ENCODE data around the gene NLRP1. TPM values are rescaled to one million over a fixed set of nuclear protein-coding genes. Genes with fewer than 3 reads are reported as not detected.
A peak's percentile ranks its signal among the peaks of the same experiment; 100 is the strongest.

NLRP1 gene
- total RNA-seq, 1 donor from 2014 or later = 29.3 TPM

DNA sequence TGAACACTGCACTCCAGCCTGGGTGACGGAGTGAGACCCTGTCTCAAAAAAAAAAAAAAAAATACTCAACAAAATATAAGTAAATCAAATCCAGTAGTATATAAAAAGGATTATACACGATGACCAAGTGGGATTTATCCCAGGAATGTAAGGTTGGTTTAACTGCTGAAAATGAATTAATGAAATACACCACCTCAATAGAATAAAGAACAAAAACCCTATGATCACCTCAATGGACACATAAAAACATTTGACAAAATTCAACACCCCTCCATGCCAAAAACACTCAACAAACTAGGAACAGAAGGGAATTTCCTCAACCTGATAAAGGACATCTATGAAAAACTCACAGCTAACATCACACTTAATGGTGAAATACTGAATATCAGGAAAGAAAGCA lies 91.3 kb downstream of the NLRP1 start:
- no peak for DNase-seq (ENCODE audit: low spot score)
- Histone ChIP-seq H4K20me1 (ENCODE audit: low read depth) (peaks cover 11% of the 10 kb centered on the region), H3K36me3 (peaks cover 13% of the 10 kb centered on the region), H3K9me3 (ENCODE audit: low read depth) (no peaks in the 10 kb centered on the region), H3K79me2 (ENCODE audit: low read depth) (peaks cover 20% of the 10 kb centered on the region), H2AFZ (replicated peaks) (no peak overlapping the region), H3F3A (ENCODE audit: low read depth) (peaks cover 10% of the 10 kb centered on the region), H3K9ac (no peak overlapping the region), H3K4me1 (peaks cover under 1% of the 10 kb centered on the region), H3K27ac (no peak overlapping the region), H3K27me3 (peaks cover 24% of the 10 kb centered on the region), H3K4me2 (no peak overlapping the region), H3K4me3 (no peak overlapping the region)
- Mint-ChIP-seq H3K9me3 (peaks cover 5% of the 10 kb centered on the region), H3K4me1 (no peaks in the 10 kb centered on the region), H3K27me3 (ENCODE audit: insufficient read depth, low read depth) (no peaks in the 10 kb centered on the region), H3K4me3 (no peak overlapping the region), H3K27ac (no peak overlapping the region), H3K36me3 (peaks cover 31% of the 10 kb centered on the region)
- TF ChIP-seq, protein P1, sequence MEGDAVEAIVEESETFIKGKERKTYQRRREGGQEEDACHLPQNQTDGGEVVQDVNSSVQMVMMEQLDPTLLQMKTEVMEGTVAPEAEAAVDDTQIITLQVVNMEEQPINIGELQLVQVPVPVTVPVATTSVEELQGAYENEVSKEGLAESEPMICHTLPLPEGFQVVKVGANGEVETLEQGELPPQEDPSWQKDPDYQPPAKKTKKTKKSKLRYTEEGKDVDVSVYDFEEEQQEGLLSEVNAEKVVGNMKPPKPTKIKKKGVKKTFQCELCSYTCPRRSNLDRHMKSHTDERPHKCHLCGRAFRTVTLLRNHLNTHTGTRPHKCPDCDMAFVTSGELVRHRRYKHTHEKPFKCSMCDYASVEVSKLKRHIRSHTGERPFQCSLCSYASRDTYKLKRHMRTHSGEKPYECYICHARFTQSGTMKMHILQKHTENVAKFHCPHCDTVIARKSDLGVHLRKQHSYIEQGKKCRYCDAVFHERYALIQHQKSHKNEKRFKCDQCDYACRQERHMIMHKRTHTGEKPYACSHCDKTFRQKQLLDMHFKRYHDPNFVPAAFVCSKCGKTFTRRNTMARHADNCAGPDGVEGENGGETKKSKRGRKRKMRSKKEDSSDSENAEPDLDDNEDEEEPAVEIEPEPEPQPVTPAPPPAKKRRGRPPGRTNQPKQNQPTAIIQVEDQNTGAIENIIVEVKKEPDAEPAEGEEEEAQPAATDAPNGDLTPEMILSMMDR (IDR thresholded peaks at IDR 0.05) = no peak
- no peak for TF ChIP-seq EZH2phosphoT487 (IDR thresholded peaks at IDR 0.05)
- TF ChIP-seq EZH2 (IDR thresholded peaks at IDR 0.05) = no peak

DNA sequence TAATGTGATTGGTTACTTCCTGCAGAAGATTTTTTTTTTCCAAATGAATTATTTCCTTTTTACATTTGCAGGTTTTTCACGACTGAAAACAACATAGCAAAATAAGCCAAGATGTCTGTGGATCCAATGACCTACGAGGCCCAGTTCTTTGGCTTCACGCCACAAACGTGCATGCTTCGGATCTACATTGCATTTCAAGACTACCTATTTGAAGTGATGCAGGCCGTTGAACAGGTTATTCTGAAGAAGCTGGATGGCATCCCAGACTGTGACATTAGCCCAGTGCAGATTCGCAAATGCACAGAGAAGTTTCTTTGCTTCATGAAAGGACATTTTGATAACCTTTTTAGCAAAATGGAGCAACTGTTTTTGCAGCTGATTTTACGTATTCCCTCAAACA lies 95.6 kb downstream of the NLRP1 start:
- Histone ChIP-seq H3K79me2 (ENCODE audit: low read depth) (peaks cover 54% of the 10 kb centered on the region), H2AFZ (replicated peaks) (no peak overlapping the region), H3K9me3 (ENCODE audit: low read depth) (no peaks in the 10 kb centered on the region), H3K4me2 (no peak overlapping the region), H3K4me3 (no peak overlapping the region), H3K36me3 (peaks cover 18% of the 10 kb centered on the region), H3K9ac (no peak overlapping the region), H3K4me1 (peaks cover 15% of the 10 kb centered on the region), H4K20me1 (ENCODE audit: low read depth) (peaks cover 16% of the 10 kb centered on the region), H3F3A (ENCODE audit: low read depth) (peaks cover 25% of the 10 kb centered on the region), H3K27me3 (no peaks in the 10 kb centered on the region), H3K27ac (no peak overlapping the region)
- Mint-ChIP-seq H3K9me3 (peaks cover 5% of the 10 kb centered on the region), H3K4me1 (peaks cover 23% of the 10 kb centered on the region), H3K36me3 (peaks cover 35% of the 10 kb centered on the region), H3K27ac (no peak overlapping the region), H3K27me3 (ENCODE audit: insufficient read depth, low read depth) (no peaks in the 10 kb centered on the region), H3K4me3 (no peak overlapping the region)
- TF ChIP-seq EZH2phosphoT487 (IDR thresholded peaks at IDR 0.05) (no peak), EZH2 (IDR thresholded peaks at IDR 0.05) (no peak)
- TF ChIP-seq, protein P1 (IDR thresholded peaks at IDR 0.05) = no peak
- DNase-seq (ENCODE audit: low spot score) = no peak

DNA sequence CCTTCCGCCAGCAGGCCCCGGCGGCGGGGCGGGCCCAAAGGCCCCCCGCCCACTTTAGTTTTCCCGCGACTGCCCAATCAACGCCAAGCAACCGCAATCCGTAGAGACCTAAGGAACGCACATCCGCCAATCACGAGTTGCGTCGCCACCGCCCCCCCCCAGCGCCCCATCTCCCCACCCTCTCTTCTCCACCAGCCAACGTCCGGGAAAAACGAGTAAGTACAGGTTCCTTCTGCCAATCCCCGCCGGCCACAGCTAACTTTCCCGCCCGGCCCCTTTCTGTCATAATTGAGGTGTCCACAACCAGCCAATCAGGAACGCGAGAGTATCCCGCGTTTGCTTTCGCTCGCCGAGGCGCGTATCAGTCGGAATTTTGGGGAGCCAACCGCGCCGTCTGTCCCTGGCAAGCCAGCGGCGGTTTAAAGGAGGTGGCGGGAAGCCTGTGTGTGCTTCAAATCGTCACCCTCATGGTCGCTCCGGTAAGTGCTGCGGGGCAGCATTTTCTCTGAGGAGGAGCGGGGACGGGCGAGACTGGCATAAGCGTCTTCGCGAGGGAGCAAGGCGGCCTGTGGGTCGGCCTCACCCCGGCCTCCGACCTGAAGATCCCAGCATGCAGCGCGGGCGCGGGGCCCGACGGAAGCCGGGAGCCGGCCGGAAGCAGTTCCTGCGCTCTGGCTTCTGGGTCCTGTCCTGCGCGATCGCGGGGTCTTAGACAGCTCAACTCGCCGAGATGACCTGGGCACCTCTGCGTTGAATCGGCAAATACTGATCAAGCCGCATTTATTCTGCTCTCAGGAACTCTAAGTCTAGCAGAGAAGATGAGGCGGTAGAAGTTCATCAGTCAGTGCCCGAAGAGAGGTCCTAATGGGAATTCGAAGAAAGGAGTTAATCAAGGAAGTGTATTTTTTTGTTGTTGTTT lies 97.8 kb downstream of the NLRP1 start, which contains the start of gene MIS12:
TSS of gene MIS12 (plus strand) at position 361 of the 919 bp plus-strand sequence. CDS start 2,297 bp downstream, outside the sequence.
- H3K4me3 ChIP-seq = peak within 1 kb of the TSS; percentile 91
- peak within 1 kb of the TSS; percentile 98 for H3K9ac ChIP-seq
- Mint-ChIP-seq H3K27me3 (ENCODE audit: insufficient read depth, low read depth) (no peaks in the 10 kb centered on the region), H3K27ac (peak within 1 kb of the TSS; percentile 99), H3K4me3 (peak within 1 kb of the TSS; percentile 97), H3K4me1 (peaks cover 26% of the 10 kb centered on the region), H3K36me3 (peaks cover 38% of the 10 kb centered on the region), H3K9me3 (no peaks in the 10 kb centered on the region)
- no peaks in the 10 kb centered on the region for H3K27me3 ChIP-seq
- H3K79me2 ChIP-seq (ENCODE audit: low read depth) = peaks cover 76% of the 10 kb centered on the region
- H3K27ac ChIP-seq = peak within 1 kb of the TSS; percentile 100
- peaks cover 15% of the 10 kb centered on the region for H3K4me1 ChIP-seq
- no peaks in the 10 kb centered on the region for H3K9me3 ChIP-seq (ENCODE audit: low read depth)
- peaks cover 18% of the 10 kb centered on the region for H3K36me3 ChIP-seq
- TF ChIP-seq, protein P1 (IDR thresholded peaks at IDR 0.05) = no peak
- TF ChIP-seq EZH2 (IDR thresholded peaks at IDR 0.05) (no peak), EZH2phosphoT487 (IDR thresholded peaks at IDR 0.05) (no peak)
- H3K4me2 ChIP-seq = peak within 1 kb of the TSS; percentile 91
- peaks cover 16% of the 10 kb centered on the region for H4K20me1 ChIP-seq (ENCODE audit: low read depth)
- DNase-seq (ENCODE audit: low spot score) = peak; percentile 99
- H3F3A ChIP-seq (ENCODE audit: low read depth) = peaks cover 25% of the 10 kb centered on the region
- H2AFZ ChIP-seq (replicated peaks) = peak within 1 kb of the TSS; percentile 84

All from neural progenitor cell (in vitro differentiated cells).